ENCODE data around the gene EPOP. TPM values are rescaled to one million over a fixed set of nuclear protein-coding genes. Genes with fewer than 3 reads are reported as not detected.
A peak's percentile ranks its signal among the peaks of the same experiment; 100 is the strongest.
"Not testable (repeated sequence)": the region's sequence is repeated elsewhere in the genome, so short reads cannot be mapped to it uniquely, and the experiment has no call there.

EPOP gene
- total RNA-seq, 1 donor from 2014 or later = 1.2 TPM

DNA sequence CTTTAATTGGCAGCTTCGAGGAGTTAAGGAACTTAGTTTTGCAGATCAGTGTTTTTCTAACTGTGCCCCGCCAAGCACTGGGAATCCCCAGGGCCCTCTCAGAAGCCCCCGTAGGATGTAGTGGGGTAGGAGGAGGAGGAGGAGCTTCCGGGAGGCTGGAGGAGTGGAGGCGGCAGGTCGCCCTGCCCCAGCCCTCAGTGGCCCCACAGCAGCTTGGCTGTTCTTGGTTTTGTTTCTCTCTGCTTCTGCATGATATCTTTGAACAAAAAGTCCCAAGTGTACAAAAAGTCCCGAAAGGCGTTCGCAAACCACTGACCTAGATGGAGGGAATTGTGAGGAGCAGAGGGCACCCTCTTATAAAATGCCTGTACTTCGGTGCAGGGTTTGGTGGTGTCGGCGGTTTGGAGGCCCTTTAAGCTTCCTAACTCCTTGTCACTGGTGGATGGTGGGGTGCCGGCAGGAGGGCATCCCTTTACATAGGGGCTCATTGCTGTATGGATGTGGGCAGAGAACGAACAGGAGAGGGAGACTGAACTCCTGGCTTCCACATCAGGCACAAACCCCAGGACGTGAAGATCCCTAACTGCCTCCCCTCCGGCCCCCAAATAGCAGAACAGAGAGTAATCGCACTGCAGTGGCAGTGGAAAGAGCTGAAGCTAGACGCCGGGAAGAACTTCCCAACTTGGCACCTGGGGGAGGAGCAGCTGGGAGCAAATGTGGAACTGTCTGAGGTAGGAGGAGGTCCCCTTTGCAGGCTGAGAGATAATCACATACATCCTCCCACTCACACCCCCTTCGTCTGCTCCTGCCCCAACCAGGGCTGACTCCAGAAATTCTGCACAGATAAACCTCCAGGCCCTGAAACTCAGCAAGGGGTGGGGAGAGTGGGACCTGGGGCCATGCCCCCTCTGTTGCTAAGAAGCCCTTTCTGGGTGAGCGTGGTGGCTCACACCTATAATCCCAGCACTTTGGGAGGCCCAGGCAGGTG, 20.1 kb downstream of the EPOP start:
- DNase-seq (ENCODE audit: low read depth) = no peak

DNA sequence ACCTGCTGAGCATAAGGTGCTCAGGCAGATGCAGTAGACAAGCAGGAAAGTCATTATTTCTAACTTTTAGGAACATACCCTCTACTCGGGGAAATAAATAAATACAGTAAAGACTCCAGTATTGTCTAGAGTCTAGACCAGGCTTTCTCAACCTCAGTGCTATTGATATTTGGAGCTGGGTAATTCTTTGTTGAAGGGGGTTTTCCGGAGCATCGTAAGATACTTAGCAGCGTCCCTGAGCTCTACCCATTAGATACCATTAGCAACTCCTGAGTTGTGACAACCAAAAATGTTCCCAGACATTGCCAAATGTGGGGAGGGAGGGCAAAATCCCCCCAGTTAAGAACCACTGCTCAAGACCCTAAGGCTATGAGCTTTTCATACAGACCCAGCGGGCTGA, 21.1 kb downstream of the EPOP start:
- DNase-seq (ENCODE audit: low read depth) = no peak

DNA sequence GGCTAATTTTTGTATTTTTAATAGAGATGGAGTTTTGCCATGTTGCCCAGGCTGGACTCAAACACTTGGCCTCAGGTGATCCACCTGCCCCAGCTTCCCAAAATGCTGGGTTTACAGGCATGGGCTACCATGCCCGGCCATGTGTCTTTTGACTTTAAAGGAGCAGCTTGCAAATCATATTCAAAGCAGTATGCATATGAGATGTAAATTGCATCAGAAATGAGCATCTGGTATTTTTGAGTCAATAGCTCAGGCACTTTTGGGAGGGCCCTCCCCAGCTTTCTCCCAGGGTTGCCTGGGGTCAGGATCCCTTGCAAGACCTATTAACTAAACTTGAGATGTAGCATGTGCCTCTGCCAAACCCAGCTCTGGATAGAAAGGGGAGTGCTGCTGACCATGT, 21.5 kb downstream of the EPOP start:
- DNase-seq (ENCODE audit: low read depth) = no peak

DNA sequence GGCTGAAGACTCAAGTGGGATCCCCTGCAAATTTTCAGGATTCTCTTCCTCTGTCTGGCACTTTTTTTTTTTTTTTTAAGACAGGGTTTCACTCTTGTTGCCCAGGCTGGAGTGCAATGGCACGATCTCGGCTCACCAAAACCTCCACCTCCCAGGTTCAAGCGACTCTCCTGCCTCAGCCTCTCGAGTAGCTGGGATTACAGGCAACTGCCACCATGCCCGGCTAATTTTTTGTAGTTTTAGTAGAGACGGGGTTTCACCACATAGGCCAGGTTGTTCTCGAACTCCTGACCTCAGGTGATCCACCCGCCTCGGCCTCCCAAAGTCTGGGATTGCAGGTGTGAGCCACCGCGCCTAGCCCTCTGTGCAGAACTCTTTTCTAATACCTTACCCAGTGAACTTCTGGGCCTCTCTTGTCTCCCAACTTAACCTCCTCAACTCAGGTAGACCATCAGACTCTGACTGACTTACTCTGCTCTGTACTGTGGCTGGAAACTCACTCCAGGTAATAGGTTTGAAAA, 24.0 kb downstream of the EPOP start:
- not testable (repeated sequence) for DNase-seq (ENCODE audit: low read depth)

GRCh38 chr17:38637951-38638350, 36.8 kb downstream of the EPOP start:
- no peak for DNase-seq (ENCODE audit: low read depth)

GRCh38 chr17:38636054-38636453, 38.7 kb downstream of the EPOP start:
- DNase-seq (ENCODE audit: low read depth) = no peak

DNA sequence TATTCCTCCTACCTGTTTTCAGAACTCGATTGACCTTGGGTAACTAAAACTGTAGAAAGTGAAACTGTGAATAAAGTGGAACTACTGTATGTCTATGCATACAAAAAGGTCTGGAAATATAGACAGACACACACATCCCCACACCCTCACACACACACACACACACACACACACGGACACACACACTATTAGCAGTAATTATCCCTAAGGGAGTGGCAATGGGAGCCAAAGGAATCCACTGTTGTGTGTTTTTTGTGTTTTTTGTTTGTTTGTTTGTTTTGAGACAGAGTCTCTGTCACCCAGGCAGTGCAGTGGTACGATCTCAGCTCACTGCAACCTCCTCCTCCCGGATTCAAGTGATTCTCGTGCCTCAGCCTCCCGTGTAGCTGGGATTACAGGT, 42.4 kb downstream of the EPOP start:
- no peak for DNase-seq (ENCODE audit: low read depth)

GRCh38 chr17:38628441-38628840, 46.3 kb downstream of the EPOP start:
- peak; percentile 8 for DNase-seq (ENCODE audit: low read depth)

DNA sequence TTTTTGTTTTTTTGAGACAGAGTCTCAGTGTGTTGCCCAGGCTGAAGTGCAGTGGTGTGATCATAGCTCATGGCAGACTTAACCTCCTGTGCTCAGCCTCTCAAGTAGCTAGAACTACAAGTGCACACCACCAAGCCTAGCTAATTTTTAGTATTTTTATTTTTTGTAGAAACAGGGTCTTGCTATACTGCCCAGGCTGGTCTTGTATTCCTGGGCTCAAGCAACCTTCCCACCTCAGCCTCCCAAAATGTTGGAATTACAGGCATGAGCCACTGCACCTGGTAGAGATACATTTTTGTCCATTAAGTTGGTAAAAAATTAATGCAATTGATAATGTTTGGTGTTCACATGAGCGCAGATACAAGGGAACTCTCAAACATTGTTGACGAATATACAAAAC, 46.8 kb downstream of the EPOP start:
- DNase-seq (ENCODE audit: low read depth) = no peak

GRCh38 chr17:38626606-38627226, 48.0 kb downstream of the EPOP start:
- DNase-seq (ENCODE audit: low read depth) = not testable (repeated sequence)

GRCh38 chr17:38625482-38625881, 49.3 kb downstream of the EPOP start:
- no peak for DNase-seq (ENCODE audit: low read depth)

- not testable (repeated sequence) for DNase-seq (ENCODE audit: low read depth)
Measured at GRCh38 chr17:38624782-38625355, 49.9 kb downstream of the EPOP start.

Small RNA genes within 50 kb of the gene (microRNA-seq; reads per million reads assigned to microRNA genes)
- gene MIR4726 (0.65 reads per million), gene MIR4734 (not detected)

Other genes with a start within 250 kb of the EPOP start
- 68.6 and 73.9 TPM in 2 replicates for gene ARHGAP23, start 246.5 kb downstream of the EPOP start, total RNA-seq
- 0.08 TPM in 1 of 2 replicates, not detected in the other for gene SRCIN1, start 69.0 kb downstream of the EPOP start, total RNA-seq
- gene MLLT6, start 30.3 kb upstream of the EPOP start, total RNA-seq = 42.7 and 54.6 TPM in 2 replicates
- 3.7 and 6.2 TPM in 2 replicates for gene CISD3, start 55.4 kb upstream of the EPOP start, total RNA-seq
- gene PCGF2, start 73.4 kb upstream of the EPOP start, total RNA-seq = 2.0 and 2.3 TPM in 2 replicates
- 165 and 179 TPM in 2 replicates for gene PSMB3, start 77.8 kb upstream of the EPOP start, total RNA-seq
- 74.4 and 89.7 TPM in 2 replicates for gene PIP4K2B, start 124.6 kb upstream of the EPOP start, total RNA-seq
- gene CWC25, start 150.4 kb upstream of the EPOP start, total RNA-seq = 10.8 and 11.3 TPM in 2 replicates
- 758 and 872 TPM in 2 replicates for gene RPL23, start 178.8 kb upstream of the EPOP start, total RNA-seq
- 86.8 and 89.9 TPM in 2 replicates for gene LASP1, start 195.1 kb upstream of the EPOP start, total RNA-seq